Endometrial microvascular endothelial cells (primary cell): Measurements from ENCODE around the gene ATP1A1. TPM values are rescaled to one million over a fixed set of nuclear protein-coding genes. Genes with fewer than 3 reads are reported as not detected.

Experiments
- in situ Hi-C: cut with HindIII; loops from 2 replicates; pipeline ENCODE4 v1.10.0; 2017; ENCODE audit warnings: low sequenced_read_pairs, low pct_unique_long_range_greater_than_20kb; ENCODE audit errors: inconsistent ontology term
- total RNA-seq: library from RNA; depleted of rRNA; stranded (reverse); fragments of >200 nt; gene quantifications from one replicate; pipeline ENCODE4 v1.2.3, GENCODE V29; 2015; ENCODE audit errors: inconsistent ontology term

ATP1A1 gene
- total RNA-seq, 1 donor from 2014 or later = 184 TPM

GRCh38 chr1:116365857-116366256 is 7.2 kb upstream of the ATP1A1 start:
- in situ Hi-C loops = no loop called here

GRCh38 chr1:116367256-116367945 is 5.6 kb upstream of the ATP1A1 start:
- in situ Hi-C loops = no loop called here

GRCh38 chr1:116368241-116368640 is 4.8 kb upstream of the ATP1A1 start:
- in situ Hi-C loops = no loop called here

DNA sequence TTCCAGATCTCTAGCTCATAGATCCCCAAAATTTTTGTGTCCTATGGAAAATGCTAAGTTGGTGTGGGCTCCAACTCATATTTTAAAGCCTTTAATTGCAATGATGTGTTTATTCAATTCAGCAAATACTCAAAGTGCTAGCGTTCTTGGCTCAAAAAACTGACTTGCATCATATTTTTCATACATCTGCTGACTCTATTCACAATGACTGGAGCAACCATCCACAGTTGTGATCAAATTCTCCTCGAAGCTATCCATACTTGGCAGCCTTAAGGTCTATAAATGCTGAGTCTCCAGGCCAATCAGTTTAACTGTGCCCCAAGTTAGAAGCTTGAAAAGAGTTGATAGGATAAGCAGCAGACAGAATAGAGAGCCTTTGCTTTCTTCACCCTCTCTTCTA is 2.9 kb upstream of the ATP1A1 start:
- in situ Hi-C loops = no loop called here

DNA sequence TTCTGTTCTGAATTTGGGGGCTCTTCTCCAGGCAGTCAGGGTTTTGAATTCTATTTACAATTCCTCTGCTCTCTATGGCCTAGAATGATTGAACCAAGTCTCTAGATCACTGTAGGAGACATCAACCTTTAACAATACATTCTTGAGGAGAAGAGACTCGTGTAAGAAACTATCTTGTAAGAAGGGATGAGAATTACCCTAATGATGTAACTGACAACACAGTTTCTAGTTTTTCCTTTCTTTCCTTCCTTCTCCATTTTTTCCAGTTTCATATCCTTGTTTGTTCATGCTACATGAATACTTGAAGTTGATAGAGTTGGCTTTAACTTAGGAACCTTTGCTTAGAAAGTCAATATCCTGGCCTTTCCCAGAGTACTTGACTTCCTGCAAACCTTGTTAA is 1.3 kb upstream of the ATP1A1 start:
- in situ Hi-C loops = no loop called here

GRCh38 chr1:116372191-116372590 is 853 bp upstream of the ATP1A1 start:
- in situ Hi-C loops = no loop called here

DNA sequence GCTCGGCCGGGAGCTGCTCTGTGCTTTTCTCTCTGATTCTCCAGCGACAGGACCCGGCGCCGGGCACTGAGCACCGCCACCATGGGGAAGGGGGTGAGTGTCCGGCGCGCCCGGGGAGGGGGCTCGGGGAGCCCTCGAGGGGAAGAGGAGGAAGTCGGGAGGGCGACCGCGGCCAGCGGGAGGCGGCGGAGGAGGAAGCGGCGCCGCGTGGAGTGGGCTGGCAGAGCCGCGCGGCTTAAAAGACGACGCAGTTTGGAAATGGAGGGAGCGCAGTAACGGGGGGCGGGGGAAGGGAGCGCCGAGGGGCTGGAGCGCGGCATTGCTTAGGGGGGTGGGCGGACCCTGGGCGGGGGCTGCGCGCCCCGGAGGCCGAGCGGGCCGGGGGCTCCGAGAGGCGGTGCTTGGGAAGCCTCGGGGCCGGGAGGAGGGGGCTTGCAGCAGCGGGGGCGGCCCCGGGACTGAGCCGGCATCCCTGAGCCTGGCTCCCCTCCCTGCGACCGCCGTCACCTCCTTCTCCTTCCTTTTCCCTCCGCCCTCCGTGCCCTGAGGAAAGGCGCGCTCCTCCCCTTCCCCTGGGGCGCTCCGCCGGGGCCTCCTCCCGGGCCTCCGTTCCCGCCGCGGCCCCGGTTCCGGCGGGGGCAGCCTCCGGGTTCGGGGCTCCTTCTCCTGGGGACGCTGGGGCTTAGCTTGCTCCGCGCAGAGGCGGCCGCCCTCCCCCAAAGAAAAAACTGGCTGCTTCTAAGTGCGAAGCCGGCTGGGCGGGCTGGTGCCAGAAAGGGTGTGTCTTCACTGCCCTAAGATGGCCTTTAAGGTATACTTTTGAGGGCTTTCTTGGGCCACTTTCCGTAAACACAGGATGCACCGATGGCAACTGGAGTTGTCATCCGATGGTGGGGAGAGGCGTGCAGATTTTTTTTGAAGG is 648 bp downstream of the ATP1A1 start:
- in situ Hi-C loops = no loop called here

- in situ Hi-C loops = no loop called here
Observed at GRCh38 chr1:116374353-116375147, 1.5 kb downstream of the ATP1A1 start.

- in situ Hi-C loops = no loop called here
Observed at GRCh38 chr1:116375148-116375886, 2.3 kb downstream of the ATP1A1 start.

- in situ Hi-C loops = no loop called here
Observed at GRCh38 chr1:116375887-116376728, 3.1 kb downstream of the ATP1A1 start.

DNA sequence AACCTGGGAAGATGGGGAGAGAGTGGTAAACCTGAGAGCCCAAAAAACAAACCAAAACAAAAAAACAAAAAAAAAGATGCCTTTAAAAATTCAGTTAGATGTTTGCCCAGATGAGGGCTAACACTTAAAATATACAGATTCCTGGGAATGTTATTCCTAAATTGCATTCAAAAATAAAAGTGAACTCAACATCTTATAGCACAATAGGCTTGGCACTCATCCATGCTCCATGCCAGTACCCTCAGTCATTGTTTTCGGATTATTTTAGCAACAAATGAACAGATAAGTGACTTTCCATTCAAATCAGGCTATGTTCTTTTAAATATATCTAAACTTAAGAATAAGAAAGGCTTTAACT is 3.7 kb downstream of the ATP1A1 start:
- in situ Hi-C loops = no loop called here

DNA sequence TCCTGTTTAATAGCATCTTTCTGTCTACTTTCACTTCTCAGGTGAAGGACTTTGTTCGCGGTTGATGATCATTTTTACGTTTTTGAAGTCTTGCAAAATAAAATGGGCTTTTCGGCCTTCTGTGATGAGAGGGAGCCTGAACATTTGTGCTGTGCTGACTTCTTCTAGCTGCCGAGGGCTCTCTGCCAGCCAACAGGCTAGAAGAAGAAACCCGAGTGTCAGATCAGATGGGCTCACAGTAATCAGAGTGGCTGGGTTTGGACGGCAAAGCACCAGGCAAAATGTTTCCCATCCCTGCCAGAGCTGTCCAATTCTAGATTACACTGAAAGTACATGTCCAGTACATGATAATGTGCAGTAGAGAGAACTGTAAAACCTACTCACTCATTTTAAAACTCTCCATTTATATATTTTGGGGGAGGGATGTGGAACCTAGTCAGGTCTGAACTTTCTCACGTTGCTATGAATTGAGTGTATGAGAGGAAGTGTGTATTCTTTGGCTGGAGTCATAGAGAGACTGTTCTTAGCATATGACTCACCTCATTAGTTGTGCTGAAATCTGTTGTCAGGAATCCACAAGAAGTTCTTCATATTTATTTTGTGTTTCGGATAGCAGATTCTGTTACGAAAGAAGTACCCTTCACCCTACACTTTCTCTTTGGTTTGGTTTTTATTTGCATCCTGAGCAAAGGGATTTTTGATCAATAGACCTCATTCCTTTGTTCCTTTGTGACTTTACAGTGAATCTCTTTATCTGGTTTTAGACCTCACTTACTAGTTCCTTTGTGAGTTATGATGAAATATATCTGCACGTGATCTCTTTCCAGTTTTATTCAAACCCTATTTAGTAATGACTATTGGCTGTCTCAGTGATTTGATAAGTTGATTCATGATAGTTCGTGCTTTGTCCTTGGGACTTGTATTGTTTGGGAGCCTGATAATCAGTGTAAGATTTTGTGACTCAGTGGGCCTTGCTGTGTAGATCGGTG is 4.8 kb downstream of the ATP1A1 start:
- in situ Hi-C loops = no loop called here

DNA sequence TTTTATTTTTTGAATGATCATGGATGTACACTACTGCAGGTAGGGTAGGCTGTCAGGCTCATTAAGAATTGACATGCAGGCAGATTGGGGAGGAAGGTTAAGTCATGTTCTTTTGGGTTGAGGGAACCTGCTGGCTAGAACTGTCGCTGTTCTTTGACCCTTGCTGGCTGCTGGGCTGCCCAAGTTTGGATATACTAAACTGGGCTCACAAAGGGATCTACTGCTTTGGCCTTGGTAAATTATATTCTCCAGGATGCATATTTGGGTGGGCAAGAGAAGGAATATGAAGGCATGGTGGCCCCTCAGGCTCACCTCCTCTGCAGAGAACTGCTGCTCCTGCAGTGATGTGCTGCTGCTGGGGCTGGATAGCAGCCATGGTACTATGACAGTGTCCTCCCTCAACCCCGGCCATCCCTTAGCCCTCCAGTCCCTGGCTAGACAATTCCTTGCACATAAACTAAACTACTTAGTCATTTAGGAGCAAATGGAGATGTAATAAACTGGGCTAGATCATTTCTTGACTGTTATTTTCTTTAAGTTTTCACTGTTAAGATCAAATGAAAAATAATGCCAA is 6.1 kb downstream of the ATP1A1 start:
- in situ Hi-C loops = no loop called here

DNA sequence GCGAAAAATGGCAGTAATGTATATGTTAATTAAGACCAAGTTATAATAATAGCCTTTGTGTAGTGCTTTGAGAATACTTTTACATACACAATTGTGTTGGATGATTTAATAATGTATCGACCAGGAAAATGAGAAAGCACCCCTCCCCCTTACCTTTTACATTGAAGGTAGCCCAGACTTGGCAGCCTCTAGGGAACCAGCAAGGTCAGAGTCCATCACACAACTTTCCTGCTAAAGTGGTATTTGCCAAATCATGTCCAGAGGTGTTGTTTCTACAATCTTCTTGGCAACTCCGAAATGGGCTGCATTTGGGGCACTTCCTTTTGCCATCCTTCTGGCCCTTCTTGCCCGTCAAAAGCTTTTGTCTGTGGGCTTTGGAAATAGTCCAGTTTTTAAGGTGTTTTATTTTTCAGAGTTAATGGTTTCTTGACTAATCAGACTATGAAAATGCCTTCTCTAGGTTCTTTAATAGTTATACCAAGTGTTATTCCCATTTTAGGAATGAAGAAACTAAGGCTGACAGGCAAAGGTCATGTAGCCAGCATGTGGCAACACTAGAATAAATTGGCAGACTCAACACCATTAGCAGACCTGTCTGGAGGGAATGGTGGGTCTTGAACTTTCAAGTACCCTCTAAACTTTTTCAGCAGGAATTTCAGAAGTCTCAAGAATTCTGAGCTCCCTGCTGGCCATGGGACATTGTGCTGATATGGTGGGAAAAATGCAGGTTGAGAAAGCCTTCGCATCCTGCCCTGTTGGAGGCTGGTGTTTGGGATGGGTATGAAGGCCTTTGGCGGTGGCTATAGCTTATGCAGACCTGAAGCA is 6.8 kb downstream of the ATP1A1 start:
- in situ Hi-C loops = no loop called here

- in situ Hi-C loops = no loop called here
Observed at GRCh38 chr1:116380499-116381242, 7.6 kb downstream of the ATP1A1 start.
